Thymus (tissue), 11 donors: ENCODE results near the gene SLC16A8. TPM values are rescaled to one million over a fixed set of nuclear protein-coding genes. Genes with fewer than 3 reads are reported as not detected.
A peak's percentile ranks its signal among the peaks of the same experiment; 100 is the strongest.
"Not testable (repeated sequence)": the region's sequence is repeated elsewhere in the genome, so short reads cannot be mapped to it uniquely, and the experiment has no call there.

ENCODE experiments used
- DNase-seq, 9 donors: peaks; one replicate each; pipeline ENCODE4 v3.0.0-alpha.2; 2013; ENCODE audit warnings: low spot score in 9 of 9, low read depth in 6 of 9, missing footprints in 1 of 9
- H3K27ac ChIP-seq, 2 donors: one replicate each; pipeline ENCODE4 v1.5.1; 2013; ENCODE audit warnings: control low read depth in 1 of 2, low read depth in 1 of 2, low read length in 1 of 2, mild to moderate bottlenecking in 1 of 2, moderate library complexity in 1 of 2
- H3K27me3 ChIP-seq, 2 donors: one replicate each; pipeline ENCODE4 v1.5.1; 2013; ENCODE audit warnings: low read length in 1 of 2; ENCODE audit not compliant: control insufficient read depth in 2 of 2, insufficient read depth in 1 of 2
- H3K36me3 ChIP-seq, 2 donors: one replicate each; pipeline ENCODE4 v1.5.1; 2013; ENCODE audit warnings: low read length in 1 of 2, mild to moderate bottlenecking in 1 of 2, moderate library complexity in 1 of 2; ENCODE audit not compliant: control insufficient read depth in 2 of 2, insufficient read depth in 2 of 2
- H3K4me1 ChIP-seq, 2 donors: one replicate each; pipeline ENCODE4 v1.5.1; 2013; ENCODE audit warnings: low read length in 2 of 2; ENCODE audit not compliant: control insufficient read depth in 2 of 2, insufficient read depth in 2 of 2
- H3K4me3 ChIP-seq, 2 donors: one replicate each; pipeline ENCODE4 v1.5.1; 2013; ENCODE audit warnings: low read length in 2 of 2, control low read depth in 1 of 2, mild to moderate bottlenecking in 1 of 2
- H3K9me3 ChIP-seq, 2 donors: one replicate each; pipeline ENCODE4 v1.5.1; 2013; ENCODE audit warnings: low read length in 1 of 2, mild to moderate bottlenecking in 1 of 2; ENCODE audit not compliant: control insufficient read depth in 2 of 2, insufficient read depth in 1 of 2
- WGBS: extraction: QIAGEN DNeasy Blood & Tissue Kit; methylation state at CpG from one replicate; pipeline ENCODE4 v1.1.7; 2013; 5-methylcytosine and 5-hydroxymethylcytosine counted together
- polyA plus RNA-seq: library from polyadenylated mRNA; stranded (reverse); fragments of 200-250 nt; gene quantifications from one replicate; pipeline ENCODE4 v1.2.3, GENCODE V29; 2013
- total RNA-seq: library from RNA; stranded (reverse); fragments of 120-200 nt; gene quantifications from one replicate; pipeline ENCODE4 v1.2.4, GENCODE V29; 2013
- donor health status: healthy.

The SLC16A8 gene
- total and polyA plus RNA-seq, 2 donors: 1.1 to 1.3 TPM

GRCh38 chr22:38117556-38117955 is 33.6 kb upstream of the SLC16A8 start:
- not testable (repeated sequence) for H3K9me3 ChIP-seq, DNase-seq, H3K27me3 ChIP-seq, H3K4me1 ChIP-seq, H3K4me3 ChIP-seq, H3K27ac ChIP-seq
- 98% methylated on average over 10 of the region's 10 CpGs for WGBS
- H3K36me3 ChIP-seq: peaks cover 15 to 33% of the 10 kb centered on the region in 2 donors

- no peak overlapping the region for H3K27ac ChIP-seq
- no peak overlapping the region for H3K4me3 ChIP-seq
- no peaks in the 10 kb centered on the region for H3K9me3 ChIP-seq
- no peak for DNase-seq
- WGBS: 98% methylated on average over 31 of the region's 31 CpGs
- no peaks in the 10 kb centered on the region for H3K27me3 ChIP-seq
- H3K4me1 ChIP-seq: no peaks in the 10 kb centered on the region
- H3K36me3 ChIP-seq: peaks cover 15 to 39% of the 10 kb centered on the region in 2 donors
Measured at GRCh38 chr22:38115423-38116205, 31.6 kb upstream of the SLC16A8 start.

GRCh38 chr22:38114484-38115398 is 30.8 kb upstream of the SLC16A8 start:
- Histone ChIP-seq H3K27me3 (no peaks in the 10 kb centered on the region), H3K9me3 (no peaks in the 10 kb centered on the region), H3K4me3 (no peak overlapping the region), H3K36me3 (peaks cover 15 to 33% of the 10 kb centered on the region in 2 donors), H3K4me1 (no peaks in the 10 kb centered on the region), H3K27ac (no peak overlapping the region)
- peak; percentile 14 to 78 (median 44) for DNase-seq
- WGBS: 70% methylated on average over 32 of the region's 32 CpGs

- H3K4me1 ChIP-seq: no peaks in the 10 kb centered on the region
- no peaks in the 10 kb centered on the region for H3K9me3 ChIP-seq
- WGBS: 98% methylated on average over 22 of the region's 22 CpGs
- no peak overlapping the region for H3K4me3 ChIP-seq
- H3K36me3 ChIP-seq: peaks cover 15 to 36% of the 10 kb centered on the region in 2 donors
- no peak overlapping the region for H3K27ac ChIP-seq
- DNase-seq: no peak
- no peaks in the 10 kb centered on the region for H3K27me3 ChIP-seq
Measured at GRCh38 chr22:38112381-38112780, 28.4 kb upstream of the SLC16A8 start.

GRCh38 chr22:38111925-38112355 is 28.0 kb upstream of the SLC16A8 start:
- Histone ChIP-seq H3K27me3 (no peaks in the 10 kb centered on the region), H3K36me3 (peaks cover 15 to 36% of the 10 kb centered on the region in 2 donors), H3K27ac (no peak overlapping the region), H3K9me3 (no peaks in the 10 kb centered on the region), H3K4me3 (no peak overlapping the region), H3K4me1 (no peaks in the 10 kb centered on the region)
- DNase-seq: no peak
- 96% methylated on average over 11 of the region's 11 CpGs for WGBS

GRCh38 chr22:38110863-38111852 is 27.2 kb upstream of the SLC16A8 start:
- 96% methylated on average over 30 of the region's 30 CpGs for WGBS
- Histone ChIP-seq H3K9me3 (no peaks in the 10 kb centered on the region), H3K4me3 (no peak overlapping the region), H3K27ac (no peak overlapping the region), H3K4me1 (no peaks in the 10 kb centered on the region), H3K27me3 (no peaks in the 10 kb centered on the region), H3K36me3 (peaks cover 15 to 36% of the 10 kb centered on the region in 2 donors)
- DNase-seq: no peak

GRCh38 chr22:38110008-38110862 is 26.3 kb upstream of the SLC16A8 start, which contains the start of gene BAIAP2L2:
Gene BAIAP2L2, minus strand, starts transcription at chr22:38110684. Its CDS starts 159 bp downstream, at chr22:38110525.
- H3K27ac ChIP-seq: no peak within 1 kb of the TSS
- no peaks in the 10 kb centered on the region for H3K9me3 ChIP-seq
- no peaks in the 10 kb centered on the region for H3K27me3 ChIP-seq
- H3K4me1 ChIP-seq: no peaks in the 10 kb centered on the region
- no peak for DNase-seq
- peaks cover 11 to 29% of the 10 kb centered on the region in 2 donors for H3K36me3 ChIP-seq
- 95% methylated on average over 19 of the region's 19 CpGs for WGBS
- H3K4me3 ChIP-seq: no peak within 1 kb of the TSS
